DMS114 treated with DMSO at 0.1 percent for 48 hours (cell line): ENCODE measurements around the gene SLC25A2.
"Not testable (repeated sequence)": the region's sequence is repeated elsewhere in the genome, so short reads cannot be mapped to it uniquely, and the experiment has no call there.

Experiments
- DNase-seq: peaks from one replicate; lab custom pipeline; 2025; ENCODE audit not compliant: unreplicated experiment; lab: John Stamatoyannopoulos, UW

The SLC25A2 gene

DNA sequence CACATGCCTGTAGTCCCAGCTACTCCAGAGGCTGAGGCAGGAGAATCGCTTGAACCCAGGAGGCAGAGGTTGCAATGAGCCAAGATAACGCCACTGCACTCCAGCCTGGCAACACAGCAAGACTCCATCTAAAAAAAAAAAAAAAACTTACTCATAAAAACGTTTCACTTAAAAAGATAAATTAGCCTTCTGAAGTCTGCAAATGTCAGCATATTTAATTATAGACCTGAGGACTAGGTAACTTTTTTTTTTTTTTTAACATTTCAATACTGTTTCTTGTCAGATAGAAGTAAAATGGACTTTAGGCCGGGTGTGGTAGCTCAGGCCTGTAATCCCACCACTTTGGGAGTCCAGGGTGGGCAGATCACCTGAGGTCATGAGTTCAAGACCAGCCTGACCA lies 13.1 kb upstream of the SLC25A2 start:
- DNase-seq, result not testable (repeated sequence)

DNA sequence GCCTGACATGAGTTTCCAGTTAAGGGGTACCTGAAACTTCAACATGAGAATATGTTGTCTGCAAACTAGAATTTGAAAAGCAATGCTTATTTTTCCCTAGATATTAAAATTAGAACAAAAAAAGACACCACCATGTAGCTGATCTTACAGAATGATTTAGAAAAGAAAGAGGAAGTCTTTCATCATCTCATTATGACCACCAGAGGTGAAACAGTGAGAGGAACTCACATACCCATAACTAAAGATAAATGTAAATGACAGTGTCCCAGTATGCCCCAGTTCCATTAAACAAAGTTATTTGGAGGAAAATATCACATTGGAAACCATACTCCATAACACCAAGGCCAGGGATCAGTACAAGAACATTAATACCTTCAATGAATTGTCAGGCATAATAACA lies 9.9 kb upstream of the SLC25A2 start:
- no peak for DNase-seq

DNA sequence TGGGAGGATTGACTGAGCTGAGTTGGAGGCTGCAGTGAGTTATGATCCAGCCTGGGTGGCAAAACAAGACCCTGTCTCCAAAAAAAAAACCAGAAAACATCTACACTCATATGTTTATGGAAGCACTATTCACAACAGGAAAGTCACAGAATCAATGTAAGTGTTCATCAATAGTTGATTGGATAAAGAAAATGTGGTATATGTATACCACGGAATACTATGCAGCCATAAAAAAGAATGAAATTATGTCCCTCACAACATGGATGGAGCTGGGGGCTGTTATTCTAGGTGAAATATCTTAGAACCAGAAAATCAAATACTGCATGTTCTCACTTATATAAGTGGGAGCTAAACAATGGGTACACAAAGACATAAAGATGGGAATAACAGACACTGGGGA lies 2.8 kb upstream of the SLC25A2 start:
- no peak for DNase-seq

DNA sequence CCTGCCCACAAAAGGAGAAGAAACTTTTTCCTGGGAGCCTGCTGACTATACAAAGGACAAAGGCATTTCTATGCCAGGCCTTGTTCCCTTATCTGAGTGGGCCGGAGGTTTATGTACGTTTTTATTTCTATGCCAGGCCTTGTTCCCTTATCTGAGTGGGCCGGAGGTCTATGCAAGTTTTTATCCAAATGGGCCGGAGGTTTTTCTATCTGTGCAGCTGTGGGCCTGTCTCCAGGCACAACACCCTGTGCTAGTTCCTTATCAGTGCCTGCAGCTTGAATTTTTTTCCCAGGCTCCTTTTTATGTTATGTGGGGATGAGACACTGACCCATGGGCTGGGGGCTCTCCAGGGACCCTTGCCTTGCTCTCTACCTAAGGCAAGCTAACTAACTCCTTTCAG lies 5.5 kb downstream of the SLC25A2 start:
- no peak for DNase-seq

DNA sequence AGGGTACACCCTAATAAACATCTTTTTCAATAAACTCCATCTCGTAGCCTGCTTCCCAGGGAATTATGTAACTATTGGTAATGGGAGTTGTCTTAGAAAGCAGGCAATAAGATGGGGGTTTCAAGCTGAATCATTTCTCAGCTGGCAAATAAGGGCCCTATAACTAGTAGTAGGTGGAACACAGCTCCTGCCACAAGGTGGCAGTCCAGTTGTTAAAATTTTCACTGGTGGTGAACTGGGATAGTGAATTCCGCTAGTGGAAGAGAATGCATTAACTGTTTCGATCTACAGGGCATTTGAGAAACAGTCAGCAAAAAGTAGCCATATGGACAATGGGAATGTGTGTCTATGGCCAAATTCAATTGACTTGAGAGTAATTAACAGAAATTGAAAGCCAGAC lies 30.9 kb downstream of the SLC25A2 start:
- DNase-seq, result no peak

DNA sequence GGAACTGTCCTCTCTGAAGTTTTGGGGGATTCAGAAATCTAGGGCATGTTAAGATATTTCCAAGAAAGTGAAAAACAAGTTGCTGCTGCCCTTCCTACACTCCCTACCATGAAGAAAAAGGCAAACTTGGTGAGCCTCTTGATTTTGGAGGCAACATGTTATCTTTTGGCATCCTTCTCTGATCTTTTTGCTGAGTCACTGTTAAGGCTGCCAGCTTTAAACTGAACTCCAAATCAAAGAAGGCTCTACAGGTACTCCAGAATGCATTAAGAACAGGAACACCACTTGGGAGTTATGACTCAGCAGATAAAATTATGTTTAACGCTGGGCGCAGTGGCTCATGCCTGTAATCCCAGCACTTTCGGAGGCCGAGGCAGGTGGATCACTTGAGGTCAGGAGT lies 34.7 kb downstream of the SLC25A2 start:
- no peak for DNase-seq

DNA sequence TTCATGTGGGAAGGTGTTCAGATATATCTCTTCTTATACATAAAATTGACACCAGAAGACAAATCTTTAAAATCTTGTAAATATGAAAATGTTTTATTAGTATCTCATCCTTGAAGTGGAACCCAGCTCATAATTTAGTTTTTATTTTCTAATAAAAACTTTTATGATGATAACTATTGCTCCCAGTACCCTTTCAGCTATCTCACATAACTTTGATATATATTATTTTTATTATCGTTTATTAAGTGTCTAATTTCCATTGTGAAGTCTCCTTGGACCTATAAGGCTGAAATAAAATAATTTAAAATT lies 42.7 kb downstream of the SLC25A2 start:
- no peak for DNase-seq

DNA sequence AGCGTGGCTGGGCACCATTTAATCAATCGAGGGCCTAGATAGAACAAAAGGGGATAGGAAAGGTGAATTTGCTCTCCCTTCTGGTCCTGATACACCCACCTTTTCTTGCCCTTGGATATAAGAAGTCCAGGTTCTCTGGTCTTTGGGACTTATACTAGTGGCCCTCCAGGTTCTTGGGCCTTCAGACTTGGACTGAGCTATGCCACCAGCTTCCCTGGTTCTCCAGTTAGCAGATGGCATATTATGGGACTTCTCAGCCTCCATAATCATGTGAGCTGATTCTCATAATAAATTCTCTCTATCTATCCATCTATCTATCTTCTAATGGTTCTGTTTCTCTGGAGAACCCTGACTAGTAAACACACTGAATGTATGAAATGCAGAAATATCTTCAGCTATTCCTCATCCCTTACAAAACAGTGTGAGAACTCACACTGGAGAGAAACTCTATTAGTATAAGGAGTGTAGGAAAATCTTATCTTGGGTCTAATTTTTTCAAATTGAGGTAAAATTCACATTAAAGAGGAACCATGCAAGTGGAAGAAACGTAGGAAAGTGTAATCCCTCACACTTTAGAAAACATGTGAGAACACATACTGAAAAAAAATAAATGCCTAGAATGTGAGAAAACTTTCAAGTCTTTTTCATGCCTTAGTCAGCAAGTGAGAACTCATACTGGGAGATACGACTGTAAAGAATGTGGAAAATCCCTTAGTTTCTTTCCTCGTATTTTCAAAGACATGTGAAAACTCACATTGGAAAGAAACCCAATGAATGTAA lies 43.2 kb downstream of the SLC25A2 start:
- DNase-seq, result peak; percentile 18

DNA sequence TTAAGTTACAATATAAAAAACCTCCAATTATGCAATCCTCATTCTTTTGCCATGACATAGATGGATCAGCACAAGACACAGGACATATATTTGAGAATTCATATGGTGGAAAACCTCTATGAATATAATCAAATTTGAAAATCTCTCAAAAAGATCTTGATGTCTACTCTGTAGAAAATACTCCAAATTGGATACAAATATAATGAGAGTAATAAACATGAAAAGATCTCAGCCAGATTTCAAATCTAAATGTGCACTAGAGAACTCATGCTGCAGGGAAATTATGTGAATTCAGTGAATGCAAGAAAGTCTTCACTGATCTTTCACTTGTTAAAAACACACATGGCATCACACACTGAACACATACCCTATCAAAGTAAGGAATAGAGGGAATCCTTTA lies 44.9 kb downstream of the SLC25A2 start:
- DNase-seq, result no peak

DNA sequence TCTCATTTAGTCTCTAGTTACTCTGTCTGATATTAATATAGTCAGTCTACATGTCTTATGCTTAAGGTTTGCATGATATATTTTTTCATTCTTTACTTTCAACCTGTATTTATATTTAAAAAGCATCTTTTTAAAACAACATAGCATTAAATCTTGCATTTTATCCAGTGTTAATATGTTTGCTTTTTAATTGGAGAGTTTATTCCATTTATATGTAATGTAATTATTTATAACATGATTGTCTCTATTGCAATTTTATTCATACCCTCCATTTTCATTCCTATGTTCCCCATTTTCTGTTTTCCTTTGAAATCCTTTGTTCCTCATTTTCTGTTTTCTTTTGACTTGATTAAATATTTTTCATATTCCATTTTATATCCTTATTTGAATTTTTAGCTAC lies 45.4 kb downstream of the SLC25A2 start:
- DNase-seq, result no peak
